Nephron progenitor cell (in vitro differentiated cells): Measurements from ENCODE around the gene SURF2.
A peak's percentile ranks its signal among the peaks of the same experiment; 100 is the strongest.
"Not testable (repeated sequence)": the region's sequence is repeated elsewhere in the genome, so short reads cannot be mapped to it uniquely, and the experiment has no call there.

Source experiments
- DNase-seq: peaks from one replicate; pipeline ENCODE4 v3.0.0; 2021
- H3K27ac Mint-ChIP-seq: 2 replicates; pipeline ENCODE4 v1.8.0; 2021; ENCODE audit warnings: mild to moderate bottlenecking, moderate library complexity, mixed read lengths
- H3K27me3 Mint-ChIP-seq: 2 replicates; pipeline ENCODE4 v1.8.0; 2021; ENCODE audit warnings: mild to moderate bottlenecking, low read depth, mixed read lengths; ENCODE audit not compliant: poor library complexity
- H3K36me3 Mint-ChIP-seq: 2 replicates; pipeline ENCODE4 v1.8.0; 2021; ENCODE audit warnings: low read depth, mixed read lengths
- H3K4me1 Mint-ChIP-seq: 2 replicates; pipeline ENCODE4 v1.8.0; 2021; ENCODE audit warnings: mixed read lengths
- H3K4me3 Mint-ChIP-seq: 2 replicates; pipeline ENCODE4 v1.8.0; 2021; ENCODE audit warnings: mild to moderate bottlenecking, moderate library complexity, mixed read lengths
- H3K9me3 Mint-ChIP-seq: 2 replicates; pipeline ENCODE4 v1.8.0; 2021; ENCODE audit warnings: mild to moderate bottlenecking, moderate library complexity, mixed read lengths
- CTCF ChIP-seq: fragments of 200-600 bp; sonication (generic); IDR thresholded peaks from 2 replicates; pipeline ENCODE4 v1.5.0; 2021; ENCODE audit warnings: antibody characterized with exemption

The SURF2 gene

GRCh38 chr9:133372144-133372543 lies 15.8 kb downstream of the SURF2 start:
- Mint-ChIP-seq H3K27me3 (peaks cover 3% of the 10 kb centered on the region), H3K4me1 (peaks cover 68% of the 10 kb centered on the region), H3K9me3 (peaks cover 5% of the 10 kb centered on the region), H3K36me3 (no peaks in the 10 kb centered on the region), H3K27ac (peak overlapping the region; percentile 59), H3K4me3 (no peak overlapping the region)
- no peak for DNase-seq
- no peak for TF ChIP-seq CTCF

- Mint-ChIP-seq H3K36me3 (no peaks in the 10 kb centered on the region), H3K4me1 (peaks cover 57% of the 10 kb centered on the region), H3K9me3 (peaks cover 18% of the 10 kb centered on the region), H3K27ac (peak overlapping the region; percentile 98), H3K4me3 (peak overlapping the region; percentile 97), H3K27me3 (peaks cover 5% of the 10 kb centered on the region)
- no peak for TF ChIP-seq CTCF
- no peak for DNase-seq
These were observed 18.3 kb downstream of the SURF2 start for GRCh38 chr9:133374612-133375115.

- H3K4me3 Mint-ChIP-seq, result peak overlapping the region; percentile 97
- H3K9me3 Mint-ChIP-seq, result peaks cover 18% of the 10 kb centered on the region
- no peaks in the 10 kb centered on the region for H3K36me3 Mint-ChIP-seq
- DNase-seq, result no peak
- TF ChIP-seq CTCF, result no peak
- peaks cover 5% of the 10 kb centered on the region for H3K27me3 Mint-ChIP-seq
- H3K27ac Mint-ChIP-seq, result peak overlapping the region; percentile 98
- peaks cover 52% of the 10 kb centered on the region for H3K4me1 Mint-ChIP-seq
These were observed 18.9 kb downstream of the SURF2 start for GRCh38 chr9:133375116-133375723.

- Mint-ChIP-seq H3K27ac (peak within 1 kb of the TSS; percentile 98), H3K4me3 (peak within 1 kb of the TSS; percentile 97), H3K9me3 (peaks cover 18% of the 10 kb centered on the region), H3K36me3 (no peaks in the 10 kb centered on the region), H3K4me1 (peaks cover 44% of the 10 kb centered on the region), H3K27me3 (peaks cover 5% of the 10 kb centered on the region)
- DNase-seq, result peak; percentile 98
- TF ChIP-seq CTCF, result no peak
These were observed 19.6 kb downstream of the SURF2 start, which contains the start of the genes STKLD1 and SURF4 for GRCh38 chr9:133375724-133376654. STKLD1 (plus strand) TSS chr9:133376366; CDS start chr9:133376474, 108 bp downstream. SURF4 (minus strand) TSS chr9:133376060; CDS start chr9:133375969, 91 bp downstream.

- H3K27ac Mint-ChIP-seq, H3K27me3 Mint-ChIP-seq, DNase-seq, H3K36me3 Mint-ChIP-seq: not testable (repeated sequence)
- Mint-ChIP-seq H3K4me1 (peaks cover 31% of the 10 kb centered on the region), H3K9me3 (peaks cover 18% of the 10 kb centered on the region), H3K4me3 (peak overlapping the region; percentile 52)
These were observed 20.9 kb downstream of the SURF2 start for GRCh38 chr9:133377280-133377679.

GRCh38 chr9:133377721-133378216 lies 21.4 kb downstream of the SURF2 start:
- Mint-ChIP-seq H3K9me3 (peaks cover 18% of the 10 kb centered on the region), H3K27ac (no peak overlapping the region), H3K27me3 (peaks cover 5% of the 10 kb centered on the region), H3K36me3 (no peaks in the 10 kb centered on the region), H3K4me1 (peaks cover 26% of the 10 kb centered on the region), H3K4me3 (no peak overlapping the region)
- TF ChIP-seq CTCF, result no peak
- no peak for DNase-seq
